Stimulated activated CD4-positive, alpha-beta T cell treated with anti-CD3 and anti-CD28 coated beads, Interleukin-4, amount 100 ng/mL, for 4 hours (primary cell): ENCODE measurements around the gene KCNJ15.

Source experiments
- DNase-seq, 2 experiments: peaks; one replicate each; pipeline ENCODE4 v3.0.0-alpha.2; 2020

Gene KCNJ15

GRCh38 chr21:38300141-38300578 is 43.4 kb downstream of the KCNJ15 start:
- DNase-seq: no peak

GRCh38 chr21:38301321-38302214 is 44.8 kb downstream of the KCNJ15 start:
- no peak for DNase-seq

- no peak for DNase-seq
Observed at GRCh38 chr21:38303300-38303699, 46.5 kb downstream of the KCNJ15 start.

GRCh38 chr21:38306433-38307141 is 49.8 kb downstream of the KCNJ15 start:
- no peak for DNase-seq

- DNase-seq: no peak
Observed at GRCh38 chr21:38307771-38308531, 51.2 kb downstream of the KCNJ15 start.

- no peak for DNase-seq
Observed at GRCh38 chr21:38308532-38309119, 51.8 kb downstream of the KCNJ15 start.

GRCh38 chr21:38310646-38311485 is 54.1 kb downstream of the KCNJ15 start:
- no peak for DNase-seq

GRCh38 chr21:38311765-38312164 is 55.0 kb downstream of the KCNJ15 start:
- no peak for DNase-seq

GRCh38 chr21:38312822-38313221 is 56.0 kb downstream of the KCNJ15 start:
- no peak for DNase-seq

GRCh38 chr21:38314558-38314957 is 57.8 kb downstream of the KCNJ15 start:
- no peak for DNase-seq

- no peak for DNase-seq
Observed at GRCh38 chr21:38315122-38315521, 58.3 kb downstream of the KCNJ15 start.

GRCh38 chr21:38319781-38320180 is 63.0 kb downstream of the KCNJ15 start:
- no peak for DNase-seq

GRCh38 chr21:38321568-38321967 is 64.8 kb downstream of the KCNJ15 start:
- no peak for DNase-seq

- DNase-seq: no peak
Observed at GRCh38 chr21:38322311-38322950, 65.6 kb downstream of the KCNJ15 start.

GRCh38 chr21:38323721-38324531 is 67.1 kb downstream of the KCNJ15 start:
- no peak for DNase-seq

GRCh38 chr21:38325216-38325615 is 68.4 kb downstream of the KCNJ15 start:
- no peak for DNase-seq

GRCh38 chr21:38325731-38326420 is 69.1 kb downstream of the KCNJ15 start:
- DNase-seq: no peak

GRCh38 chr21:38326429-38326828 is 69.6 kb downstream of the KCNJ15 start:
- no peak for DNase-seq

GRCh38 chr21:38326899-38327298 is 70.1 kb downstream of the KCNJ15 start:
- DNase-seq: no peak

GRCh38 chr21:38327984-38328383 is 71.2 kb downstream of the KCNJ15 start:
- DNase-seq: no peak
